ENCODE measurements around the gene CAMKK1. TPM values are rescaled to one million over a fixed set of nuclear protein-coding genes. Genes with fewer than 3 reads are reported as not detected.
A peak's percentile ranks its signal among the peaks of the same experiment; 100 is the strongest.

The CAMKK1 gene
- total RNA-seq (2022) (3.8 and 4.3 TPM in 2 replicates), Bru-seq, nascent RNA (percentile 37 among the genes with signal in this experiment), BruChase-seq, experiment 1, labeled RNA remaining after a 6-hour chase (percentile 37 among the genes with signal in this experiment), BruChase-seq, experiment 2, labeled RNA remaining after a 2-hour chase (percentile 44 among the genes with signal in this experiment)
- long read RNA-seq, partial matches to known transcripts, result 3 of 6 reads
- long read RNA-seq, other reads (novel, unspliced or antisense), result 1 of 6 reads

DNA sequence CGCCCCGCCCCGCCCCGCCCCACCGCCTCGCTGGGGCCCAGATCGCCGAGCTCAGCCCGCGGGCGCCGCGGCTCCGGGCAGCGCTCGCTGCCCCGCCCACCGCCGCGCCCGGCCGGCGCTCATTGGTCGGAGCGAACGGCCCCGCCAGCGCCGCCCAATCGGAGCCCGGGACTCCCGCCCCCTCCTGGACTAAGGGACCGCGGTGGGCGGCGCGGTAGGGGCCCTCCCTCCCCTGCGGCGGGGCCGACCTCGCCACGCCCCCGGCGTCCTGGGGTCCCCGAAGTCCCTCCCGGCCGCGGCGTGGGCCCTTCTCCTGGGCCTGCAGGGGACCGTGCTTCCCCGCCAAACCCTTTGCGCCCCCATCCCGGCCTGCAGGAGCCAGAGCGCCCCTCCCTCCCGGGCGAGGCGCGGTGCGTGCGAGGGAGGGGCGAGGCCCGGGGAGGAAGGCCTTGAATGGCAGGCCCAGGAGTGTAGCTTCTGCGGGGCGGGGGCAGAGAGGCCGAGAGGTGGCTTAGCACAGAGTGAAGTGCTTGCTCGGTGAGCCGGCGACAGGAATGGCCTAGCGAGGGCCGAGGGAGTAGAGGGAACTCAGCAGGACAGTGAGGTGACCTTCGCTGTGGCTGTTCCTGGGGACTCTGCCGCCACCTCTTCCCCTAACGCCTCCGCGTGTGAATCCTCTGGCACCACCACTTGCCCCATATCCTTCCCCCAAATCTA is at the start of gene CAMKK1:
TSS of gene CAMKK1 (minus strand) at position 51 of the 717 bp plus-strand sequence. CDS start 7,366 bp downstream, outside the sequence.
- H3K36me3 Mint-ChIP-seq (ENCODE audit: insufficient read depth, unreplicated experiment), result peaks cover 7% of the 10 kb centered on the region
- H3K27me3 Mint-ChIP-seq (ENCODE audit: insufficient read depth, unreplicated experiment), result no peaks in the 10 kb centered on the region
- intact Hi-C loops (cut with micrococcal nuclease), result no loop called here
- H3K9me3 Mint-ChIP-seq (ENCODE audit: unreplicated experiment), result no peaks in the 10 kb centered on the region
- no peak within 1 kb of the TSS for H3K27ac Mint-ChIP-seq (ENCODE audit: low read depth, unreplicated experiment)
- ChIA-PET CTCF (interaction anchor here (3.0 kb wide), 1 partner anchor 20 kb away, joined by 20 read pairs; no protein-coding TSS in a partner anchor), POLR2A (interaction anchor here (0.6 to 1.9 kb wide), 4 partner anchors 8 to 664 kb away, joined by 3 to 4 read pairs (median 3); partner anchors contain the start of gene HASPIN)
- H3K4me3 Mint-ChIP-seq (ENCODE audit: unreplicated experiment), result peak within 1 kb of the TSS; percentile 72
- peaks cover 38% of the 10 kb centered on the region for H3K4me1 Mint-ChIP-seq (ENCODE audit: insufficient read depth, unreplicated experiment)
- no TSS peak for BruUV-seq (replicated peaks)
- TF ChIP-seq, protein P1, sequence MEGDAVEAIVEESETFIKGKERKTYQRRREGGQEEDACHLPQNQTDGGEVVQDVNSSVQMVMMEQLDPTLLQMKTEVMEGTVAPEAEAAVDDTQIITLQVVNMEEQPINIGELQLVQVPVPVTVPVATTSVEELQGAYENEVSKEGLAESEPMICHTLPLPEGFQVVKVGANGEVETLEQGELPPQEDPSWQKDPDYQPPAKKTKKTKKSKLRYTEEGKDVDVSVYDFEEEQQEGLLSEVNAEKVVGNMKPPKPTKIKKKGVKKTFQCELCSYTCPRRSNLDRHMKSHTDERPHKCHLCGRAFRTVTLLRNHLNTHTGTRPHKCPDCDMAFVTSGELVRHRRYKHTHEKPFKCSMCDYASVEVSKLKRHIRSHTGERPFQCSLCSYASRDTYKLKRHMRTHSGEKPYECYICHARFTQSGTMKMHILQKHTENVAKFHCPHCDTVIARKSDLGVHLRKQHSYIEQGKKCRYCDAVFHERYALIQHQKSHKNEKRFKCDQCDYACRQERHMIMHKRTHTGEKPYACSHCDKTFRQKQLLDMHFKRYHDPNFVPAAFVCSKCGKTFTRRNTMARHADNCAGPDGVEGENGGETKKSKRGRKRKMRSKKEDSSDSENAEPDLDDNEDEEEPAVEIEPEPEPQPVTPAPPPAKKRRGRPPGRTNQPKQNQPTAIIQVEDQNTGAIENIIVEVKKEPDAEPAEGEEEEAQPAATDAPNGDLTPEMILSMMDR (IDR thresholded peaks at IDR 0.05; ENCODE audit: unreplicated experiment), result no peak
- DNase-seq (ENCODE audit: unreplicated experiment), result peak; percentile 83

DNA sequence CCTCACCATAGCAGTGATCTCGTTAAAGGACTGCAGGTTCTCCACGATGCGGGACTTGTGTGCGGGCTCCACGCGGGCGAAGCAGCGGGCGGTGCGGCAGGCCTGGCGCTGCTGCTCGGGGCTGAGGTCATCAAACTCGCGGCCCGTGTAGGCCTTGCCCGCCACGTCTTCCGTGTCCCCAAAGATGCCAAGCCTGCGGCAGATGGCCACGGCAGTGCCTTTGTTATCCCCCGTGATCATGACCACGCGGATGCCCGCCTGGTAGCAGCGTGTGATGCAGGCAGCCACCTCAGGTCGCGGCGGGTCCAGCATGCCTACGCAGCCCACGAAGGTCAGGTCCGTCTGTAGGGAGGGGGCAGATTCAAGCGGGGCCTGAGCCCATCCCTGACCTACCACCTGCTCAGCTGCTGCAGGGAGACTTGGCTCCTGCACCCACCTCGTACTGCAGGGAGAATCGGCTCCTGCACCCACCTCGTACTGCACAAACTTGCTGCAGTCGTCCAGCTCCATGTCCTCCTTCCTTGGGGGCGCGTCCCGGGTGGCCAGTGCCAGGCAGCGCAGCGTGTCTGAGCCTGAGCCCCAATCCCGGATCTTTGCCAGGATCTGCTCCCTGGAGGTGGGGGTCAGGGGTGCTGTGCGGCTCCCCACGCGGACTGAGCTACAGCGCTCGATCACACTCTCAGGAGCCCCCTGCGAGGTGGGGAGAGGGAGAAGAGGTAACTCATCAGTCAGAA is 48.3 kb upstream of the CAMKK1 start:
- Mint-ChIP-seq H3K36me3 (ENCODE audit: insufficient read depth, unreplicated experiment) (no peaks in the 10 kb centered on the region), H3K4me3 (ENCODE audit: unreplicated experiment) (no peak overlapping the region), H3K9me3 (ENCODE audit: unreplicated experiment) (no peaks in the 10 kb centered on the region), H3K27ac (ENCODE audit: low read depth, unreplicated experiment) (no peak overlapping the region), H3K27me3 (ENCODE audit: insufficient read depth, unreplicated experiment) (no peaks in the 10 kb centered on the region), H3K4me1 (ENCODE audit: insufficient read depth, unreplicated experiment) (no peaks in the 10 kb centered on the region)
- CTCF ChIA-PET, result no interaction called here
- POLR2A ChIA-PET, result no interaction called here
- TF ChIP-seq, protein P1 (IDR thresholded peaks at IDR 0.05; ENCODE audit: unreplicated experiment), result no peak
- intact Hi-C loops (cut with micrococcal nuclease), result no loop called here
- no peak for DNase-seq (ENCODE audit: unreplicated experiment)
- BruUV-seq (replicated peaks), result no TSS peak

DNA sequence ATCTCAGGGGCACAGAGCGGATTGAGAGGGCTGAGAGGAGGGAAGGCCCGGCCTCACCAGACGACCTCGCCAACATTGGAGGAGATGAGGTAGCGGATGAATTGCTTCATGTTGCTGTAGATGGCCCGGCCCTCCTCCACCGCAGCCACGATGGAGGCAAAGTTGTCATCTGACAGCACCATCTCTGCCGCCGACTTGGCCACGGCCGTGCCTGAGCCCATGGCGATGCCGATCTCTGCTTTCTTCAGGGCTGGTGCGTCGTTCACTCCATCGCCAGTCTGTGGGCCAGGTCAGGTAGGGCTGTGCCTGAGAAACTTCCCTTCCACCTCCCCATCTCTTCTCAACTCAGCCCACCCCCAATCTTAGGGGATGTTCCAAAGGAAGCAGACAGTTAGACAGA is 44.5 kb upstream of the CAMKK1 start:
- Mint-ChIP-seq H3K27ac (ENCODE audit: low read depth, unreplicated experiment) (no peak overlapping the region), H3K9me3 (ENCODE audit: unreplicated experiment) (no peaks in the 10 kb centered on the region), H3K36me3 (ENCODE audit: insufficient read depth, unreplicated experiment) (no peaks in the 10 kb centered on the region), H3K27me3 (ENCODE audit: insufficient read depth, unreplicated experiment) (no peaks in the 10 kb centered on the region), H3K4me1 (ENCODE audit: insufficient read depth, unreplicated experiment) (no peaks in the 10 kb centered on the region), H3K4me3 (ENCODE audit: unreplicated experiment) (no peak overlapping the region)
- BruUV-seq (replicated peaks), result no TSS peak
- POLR2A ChIA-PET, result no interaction called here
- CTCF ChIA-PET, result no interaction called here
- TF ChIP-seq, protein P1 (IDR thresholded peaks at IDR 0.05; ENCODE audit: unreplicated experiment), result no peak
- DNase-seq (ENCODE audit: unreplicated experiment), result no peak
- intact Hi-C loops (cut with micrococcal nuclease), result no loop called here
